ACHN (cell line): Measurements from ENCODE around the gene PCDH10.

Experiments
- DNase-seq: peaks from one replicate; pipeline ENCODE4 v3.0.0-alpha.2; 2015
- in situ Hi-C: cut with HindIII; loops from 2 replicates; pipeline ENCODE4 v1.10.0; 2017; ENCODE audit warnings: low sequenced_read_pairs, low pct_ligation_motif_present, low pct_unique_long_range_greater_than_20kb

PCDH10 gene, protein sequence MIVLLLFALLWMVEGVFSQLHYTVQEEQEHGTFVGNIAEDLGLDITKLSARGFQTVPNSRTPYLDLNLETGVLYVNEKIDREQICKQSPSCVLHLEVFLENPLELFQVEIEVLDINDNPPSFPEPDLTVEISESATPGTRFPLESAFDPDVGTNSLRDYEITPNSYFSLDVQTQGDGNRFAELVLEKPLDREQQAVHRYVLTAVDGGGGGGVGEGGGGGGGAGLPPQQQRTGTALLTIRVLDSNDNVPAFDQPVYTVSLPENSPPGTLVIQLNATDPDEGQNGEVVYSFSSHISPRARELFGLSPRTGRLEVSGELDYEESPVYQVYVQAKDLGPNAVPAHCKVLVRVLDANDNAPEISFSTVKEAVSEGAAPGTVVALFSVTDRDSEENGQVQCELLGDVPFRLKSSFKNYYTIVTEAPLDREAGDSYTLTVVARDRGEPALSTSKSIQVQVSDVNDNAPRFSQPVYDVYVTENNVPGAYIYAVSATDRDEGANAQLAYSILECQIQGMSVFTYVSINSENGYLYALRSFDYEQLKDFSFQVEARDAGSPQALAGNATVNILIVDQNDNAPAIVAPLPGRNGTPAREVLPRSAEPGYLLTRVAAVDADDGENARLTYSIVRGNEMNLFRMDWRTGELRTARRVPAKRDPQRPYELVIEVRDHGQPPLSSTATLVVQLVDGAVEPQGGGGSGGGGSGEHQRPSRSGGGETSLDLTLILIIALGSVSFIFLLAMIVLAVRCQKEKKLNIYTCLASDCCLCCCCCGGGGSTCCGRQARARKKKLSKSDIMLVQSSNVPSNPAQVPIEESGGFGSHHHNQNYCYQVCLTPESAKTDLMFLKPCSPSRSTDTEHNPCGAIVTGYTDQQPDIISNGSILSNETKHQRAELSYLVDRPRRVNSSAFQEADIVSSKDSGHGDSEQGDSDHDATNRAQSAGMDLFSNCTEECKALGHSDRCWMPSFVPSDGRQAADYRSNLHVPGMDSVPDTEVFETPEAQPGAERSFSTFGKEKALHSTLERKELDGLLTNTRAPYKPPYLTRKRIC

DNA sequence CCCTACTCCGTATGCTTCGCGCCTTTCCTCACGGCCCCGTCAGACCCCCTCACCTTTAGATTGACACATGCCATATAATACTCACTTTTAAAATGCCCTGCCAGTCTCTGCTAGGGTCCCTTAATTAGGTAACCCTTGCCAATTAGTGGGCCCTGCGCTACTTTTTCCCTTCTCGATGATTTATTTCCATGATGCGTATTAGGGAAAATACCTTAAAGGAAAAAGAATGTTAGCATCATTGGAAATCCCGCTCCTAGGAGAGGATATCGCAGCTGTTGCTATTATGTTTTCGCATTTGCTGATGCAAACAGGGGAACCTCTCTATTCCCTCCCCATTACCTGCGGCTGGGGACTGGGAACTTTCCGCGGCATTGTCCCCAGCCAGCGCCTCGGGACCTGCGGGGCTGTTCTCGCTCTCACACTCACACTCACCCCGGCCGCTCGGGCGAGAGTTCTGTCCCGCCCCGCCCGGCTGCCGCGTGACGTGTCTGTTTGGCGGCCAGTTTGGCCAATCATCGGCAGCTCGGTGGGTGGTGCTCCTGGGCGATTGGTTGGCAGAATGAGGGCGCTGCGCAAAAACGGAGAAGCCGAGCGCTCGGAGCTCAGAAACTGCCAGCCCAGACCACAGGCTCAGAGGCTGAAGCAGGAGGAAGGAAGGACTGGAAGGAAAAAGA, at the start of gene PCDH10:
Gene PCDH10 (plus strand): TSS at position 605 of the 674 bp plus-strand sequence. CDS start 847 bp downstream, outside the sequence.
- in situ Hi-C loops: no loop called here
- peak; percentile 88 for DNase-seq

DNA sequence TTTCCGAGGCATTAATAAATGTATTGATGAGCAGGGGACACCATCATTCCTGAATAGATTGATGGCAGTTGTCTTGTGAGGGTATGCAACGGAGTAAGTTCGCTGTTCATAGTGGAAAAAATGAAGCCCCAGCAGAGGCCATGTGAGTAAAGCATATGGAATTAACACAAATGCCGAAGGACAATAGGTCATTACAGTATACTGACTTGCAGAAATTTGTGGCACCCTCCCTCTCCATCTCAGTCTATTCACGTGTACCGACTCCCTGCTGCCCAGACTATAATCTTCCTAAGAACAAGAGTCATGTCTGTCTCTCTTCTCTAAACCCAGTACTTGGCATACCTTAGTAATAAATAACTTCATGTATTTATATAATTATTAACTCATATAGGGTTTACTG, 47.1 kb upstream of the PCDH10 start:
- no peak for DNase-seq
- in situ Hi-C loops: no loop called here

DNA sequence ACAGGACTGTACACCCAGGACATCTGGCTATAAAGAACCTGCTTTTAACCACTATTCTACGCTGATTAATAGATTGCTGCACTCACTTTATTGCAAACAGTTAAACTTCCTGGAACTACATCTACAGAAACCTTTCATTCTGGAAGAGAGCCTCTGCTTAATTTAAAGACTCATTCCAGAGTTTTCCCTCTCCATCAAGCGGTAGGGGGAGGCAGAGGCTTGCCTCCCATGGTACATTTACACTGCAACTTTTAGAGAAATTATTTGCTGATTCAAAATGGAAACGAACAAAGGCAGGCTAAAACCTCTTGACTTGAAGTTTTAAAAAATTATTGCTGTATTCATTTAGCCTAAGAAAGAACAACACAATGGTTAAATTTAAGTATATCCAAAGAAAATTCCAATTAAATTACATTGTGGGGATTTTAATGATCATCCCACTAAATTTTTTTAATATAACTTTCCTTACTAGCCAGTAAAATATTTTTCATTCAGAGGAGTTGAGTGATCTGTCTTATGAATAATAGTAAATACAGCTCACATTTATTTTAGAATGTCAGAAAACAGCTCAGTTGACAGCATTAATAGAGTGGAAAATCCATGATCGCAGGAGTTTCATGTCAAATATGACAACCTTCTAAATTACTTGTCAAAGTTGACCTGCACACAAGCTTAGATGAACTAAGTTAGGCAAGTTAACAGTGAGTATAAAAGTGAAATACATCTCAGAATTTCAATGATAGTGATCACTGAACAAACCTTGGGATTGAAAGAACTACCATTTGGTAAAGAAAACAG, 46.3 kb upstream of the PCDH10 start:
- in situ Hi-C loops: no loop called here
- DNase-seq: no peak

DNA sequence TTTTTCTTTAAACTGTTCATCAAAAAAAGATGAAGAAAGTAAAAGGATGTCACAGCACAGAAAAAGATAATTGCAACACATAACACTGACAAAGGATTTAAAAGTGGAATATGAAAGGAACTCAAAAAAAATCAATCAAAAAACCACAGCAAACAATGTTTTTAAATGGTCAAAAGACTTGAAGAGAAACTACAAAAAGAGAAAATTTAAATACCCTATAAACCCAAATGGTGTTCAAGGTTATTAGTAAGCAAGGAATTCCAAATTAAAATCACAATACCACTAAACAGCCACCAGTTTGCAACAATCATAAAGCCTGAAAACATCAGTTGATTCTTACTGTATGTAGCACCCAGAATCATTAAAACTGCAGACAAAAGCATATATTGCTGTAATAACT, 36.5 kb upstream of the PCDH10 start:
- in situ Hi-C loops: no loop called here
- no peak for DNase-seq

DNA sequence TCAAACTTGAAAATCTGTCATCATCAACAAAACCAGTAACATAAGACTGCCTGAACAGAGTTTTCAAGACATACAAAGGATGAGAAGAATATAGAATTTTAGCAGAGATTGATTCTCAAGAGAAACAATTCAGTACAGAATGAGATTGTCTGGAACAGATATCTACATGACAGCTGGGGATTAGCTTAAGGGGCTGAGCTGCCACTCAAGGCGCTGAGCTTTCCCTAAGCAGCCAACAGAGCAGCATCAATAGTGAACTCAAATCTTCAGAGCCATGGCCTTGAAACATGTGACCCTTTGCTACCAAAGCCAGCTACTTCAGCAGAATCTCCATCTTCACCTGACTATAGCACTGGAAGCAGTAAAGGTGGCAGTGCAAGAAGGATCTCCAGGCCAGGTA, 24.3 kb upstream of the PCDH10 start:
- no peak for DNase-seq
- in situ Hi-C loops: no loop called here

DNA sequence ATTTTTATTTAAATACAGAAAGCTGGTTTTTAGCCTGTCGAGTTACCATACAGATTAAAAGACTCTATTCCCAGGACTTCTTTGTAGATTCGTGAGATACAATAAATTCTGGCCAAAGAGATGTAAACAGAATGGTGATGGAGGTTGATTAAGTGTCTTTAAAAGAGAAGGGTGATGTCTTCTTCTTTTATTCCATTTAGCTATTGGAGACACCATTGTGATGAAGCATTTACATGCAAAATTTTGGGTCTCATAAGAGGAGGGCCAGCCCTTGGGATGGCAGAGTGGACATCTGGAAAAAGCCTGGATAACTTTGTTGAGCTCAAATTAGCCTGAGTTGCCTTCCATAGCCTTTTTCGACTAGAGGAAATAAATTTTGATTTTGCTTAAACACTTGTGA, 21.6 kb upstream of the PCDH10 start:
- DNase-seq: no peak
- in situ Hi-C loops: no loop called here

DNA sequence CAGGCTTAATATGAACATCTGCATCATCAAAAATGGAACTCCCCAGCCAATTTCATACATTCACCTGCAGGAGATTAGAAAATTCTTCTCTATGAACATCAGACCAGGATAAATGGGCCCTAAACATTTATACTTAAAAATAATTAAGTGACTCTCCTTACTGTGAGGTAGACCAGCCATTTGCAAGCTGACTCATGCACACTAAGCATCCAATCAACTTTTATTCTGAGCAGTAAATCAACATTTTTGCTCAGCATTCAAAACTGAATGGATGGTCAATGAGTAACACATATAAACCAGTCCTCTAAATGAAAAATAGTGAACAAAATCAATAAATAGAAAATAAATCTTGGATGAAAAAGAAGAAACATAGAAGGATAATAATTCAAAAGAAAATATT, 19.9 kb upstream of the PCDH10 start:
- in situ Hi-C loops: no loop called here
- no peak for DNase-seq

DNA sequence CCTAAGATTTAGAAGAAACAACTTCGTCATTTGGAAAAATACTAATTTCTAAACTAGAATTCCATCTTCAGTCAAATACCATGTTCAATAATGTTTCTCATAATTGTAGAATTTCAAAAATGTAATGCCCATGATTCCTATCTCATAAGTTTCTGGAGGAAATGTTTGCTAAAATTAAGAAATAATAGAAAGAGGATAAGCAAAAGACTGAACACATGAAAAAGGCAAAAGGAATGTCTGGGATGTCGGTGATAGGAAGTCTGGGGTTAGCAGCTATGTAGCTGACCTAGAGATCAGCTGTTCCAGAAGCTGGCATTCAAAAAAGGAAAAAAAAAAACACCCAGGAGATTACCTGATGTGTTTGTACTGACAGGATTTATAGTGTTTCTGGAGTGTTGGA, 18.9 kb upstream of the PCDH10 start:
- in situ Hi-C loops: no loop called here
- no peak for DNase-seq

DNA sequence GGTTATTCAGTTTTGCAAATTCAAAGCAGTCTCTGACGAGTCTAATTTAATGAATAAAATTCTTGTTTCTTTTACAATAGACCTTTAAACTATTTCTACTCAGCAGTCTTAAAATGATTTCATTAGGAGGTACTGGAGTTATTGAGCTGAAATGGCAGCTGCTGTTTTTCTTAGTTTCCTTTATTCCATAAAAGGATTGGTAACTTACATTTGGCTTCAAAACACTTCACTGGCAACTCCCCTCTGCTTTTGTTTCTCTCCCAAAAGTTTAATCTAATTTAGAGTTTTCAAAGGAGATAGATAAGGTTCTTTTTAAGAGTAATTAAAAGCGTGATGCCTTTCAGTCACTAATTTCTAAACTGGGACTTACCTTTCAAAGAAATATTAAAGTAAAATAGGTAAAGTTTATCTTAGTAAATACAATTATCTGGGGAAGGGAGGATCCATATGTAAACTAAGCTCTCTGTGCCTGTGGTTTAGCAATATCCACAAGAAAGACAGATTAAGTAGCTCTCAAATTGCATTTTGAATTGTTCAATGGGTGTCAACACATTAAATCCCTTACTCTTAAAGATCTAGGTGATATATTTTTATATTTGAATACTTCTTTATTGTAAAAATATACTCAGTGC, 17.1 kb upstream of the PCDH10 start:
- in situ Hi-C loops: no loop called here
- no peak for DNase-seq

DNA sequence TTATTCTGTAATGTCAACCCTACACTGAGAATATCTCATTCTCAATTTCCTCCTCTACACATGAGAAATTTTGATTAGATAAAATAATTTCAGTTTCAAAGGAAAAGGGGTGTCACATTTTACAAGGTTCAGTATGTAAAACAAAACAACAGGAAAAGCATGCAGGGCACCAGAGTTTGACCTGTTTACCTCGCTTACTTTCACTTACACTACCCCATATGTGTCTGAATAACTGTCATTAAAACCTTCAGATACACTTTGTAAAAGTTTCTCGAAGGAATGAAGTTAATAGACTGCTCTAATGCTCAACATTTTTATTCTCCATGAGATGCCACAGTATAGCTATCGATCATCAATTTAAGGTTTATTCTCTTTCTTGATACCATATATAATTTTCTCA, 12.3 kb upstream of the PCDH10 start:
- no peak for DNase-seq
- in situ Hi-C loops: no loop called here

DNA sequence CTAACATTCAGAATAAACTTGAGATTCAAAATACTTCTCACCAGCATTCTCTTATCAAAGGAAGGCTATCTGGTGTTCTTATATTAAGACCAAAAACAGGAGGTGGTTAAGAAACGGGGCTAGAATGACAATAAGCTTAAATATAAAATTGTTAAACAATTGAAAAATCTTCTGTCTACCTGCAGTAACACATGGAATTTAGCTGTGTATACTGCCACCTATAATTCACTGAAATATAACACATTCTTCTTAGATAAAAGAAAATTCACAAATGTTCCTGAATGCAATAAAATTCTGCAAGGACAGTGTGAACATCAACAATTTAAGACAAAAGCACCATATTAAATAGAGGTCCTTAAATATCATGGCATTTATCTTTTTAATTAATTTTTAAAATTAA, 11.5 kb upstream of the PCDH10 start:
- in situ Hi-C loops: no loop called here
- no peak for DNase-seq

DNA sequence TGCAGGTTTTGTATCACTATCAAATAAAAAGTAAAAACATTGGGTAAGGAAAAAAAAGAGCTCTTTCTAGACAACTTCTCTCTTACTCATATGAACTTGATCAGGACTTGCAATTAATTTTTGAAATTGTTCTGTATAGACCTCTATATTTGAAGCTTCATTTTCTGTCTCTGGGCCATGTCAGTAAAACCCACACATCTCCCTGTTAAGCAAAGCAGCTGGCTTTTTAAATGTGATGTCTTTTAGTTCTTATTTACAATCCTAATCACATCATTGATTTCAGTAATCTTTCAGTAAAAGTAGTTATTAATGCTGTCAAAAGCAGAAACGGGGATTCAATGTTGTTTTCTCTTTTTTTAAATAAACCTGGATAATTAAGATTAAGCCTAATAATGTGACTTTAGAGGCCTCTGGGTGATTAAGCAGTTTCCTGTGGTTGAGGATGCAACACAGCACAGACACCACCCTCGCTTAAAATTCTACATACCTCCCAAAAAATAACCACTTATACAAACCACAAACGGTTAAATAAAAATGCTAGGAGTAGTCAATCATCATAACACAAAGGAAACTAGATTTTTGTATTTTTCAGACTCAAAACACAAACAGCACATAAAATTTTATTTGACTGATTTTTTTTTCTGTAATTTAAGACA, 5.2 kb upstream of the PCDH10 start:
- no peak for DNase-seq
- in situ Hi-C loops: no loop called here

DNA sequence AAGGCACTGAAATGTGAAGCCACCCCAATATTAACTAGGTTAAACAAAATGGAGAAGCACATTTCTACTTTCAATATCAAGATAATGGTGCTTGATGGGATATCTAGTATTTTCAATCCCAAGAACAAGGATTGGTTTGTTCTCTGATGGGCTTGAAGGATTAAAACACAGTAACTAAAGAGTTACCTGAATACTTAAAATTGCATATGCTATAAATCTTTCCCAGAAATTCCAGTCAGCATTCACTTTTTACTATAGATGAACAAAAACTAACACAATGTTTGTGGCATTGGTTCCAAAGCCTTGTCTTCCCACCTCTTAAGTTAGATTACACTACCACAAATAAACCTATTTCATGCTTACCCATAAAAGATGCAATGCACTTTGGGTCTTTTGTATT, 3.9 kb upstream of the PCDH10 start:
- in situ Hi-C loops: no loop called here
- no peak for DNase-seq

DNA sequence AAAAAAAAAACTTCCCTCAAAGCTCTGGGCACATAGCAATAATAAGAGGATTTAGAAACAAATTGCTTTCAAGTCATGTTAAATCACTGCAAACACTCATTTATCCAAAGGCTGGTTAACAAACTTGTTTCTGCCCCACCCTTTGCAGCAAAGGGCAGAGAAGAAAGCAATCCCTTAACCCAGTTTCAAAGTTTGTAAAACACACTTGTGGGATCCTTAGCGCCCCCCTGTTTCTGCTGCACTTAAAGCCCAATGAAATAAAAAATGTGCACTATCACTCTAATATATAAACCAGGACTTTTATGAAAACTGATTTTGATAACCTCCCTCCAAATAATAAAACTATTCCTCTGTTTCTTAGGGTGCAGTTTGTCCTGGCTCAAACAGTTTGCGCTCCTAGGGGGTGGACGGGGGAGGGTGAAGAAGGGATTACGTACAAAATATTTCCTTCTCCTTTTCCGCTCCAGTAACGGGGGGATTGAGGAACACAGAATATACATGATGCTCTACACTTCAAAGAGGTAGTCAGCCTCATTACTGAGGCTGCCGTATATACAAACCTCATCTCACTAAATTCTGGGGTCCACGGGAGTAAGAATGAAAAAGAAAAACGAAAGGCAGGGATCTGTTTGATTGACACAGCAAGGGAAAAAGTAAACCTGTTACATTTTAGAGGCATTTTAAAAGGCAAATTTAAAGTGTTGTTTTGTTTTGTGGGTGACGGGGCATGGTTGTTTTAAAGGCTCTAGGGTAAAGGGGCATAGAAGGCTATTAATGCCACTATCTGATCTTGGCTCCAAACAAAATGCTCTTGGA, 3.1 kb upstream of the PCDH10 start:
- DNase-seq: no peak
- in situ Hi-C loops: no loop called here

DNA sequence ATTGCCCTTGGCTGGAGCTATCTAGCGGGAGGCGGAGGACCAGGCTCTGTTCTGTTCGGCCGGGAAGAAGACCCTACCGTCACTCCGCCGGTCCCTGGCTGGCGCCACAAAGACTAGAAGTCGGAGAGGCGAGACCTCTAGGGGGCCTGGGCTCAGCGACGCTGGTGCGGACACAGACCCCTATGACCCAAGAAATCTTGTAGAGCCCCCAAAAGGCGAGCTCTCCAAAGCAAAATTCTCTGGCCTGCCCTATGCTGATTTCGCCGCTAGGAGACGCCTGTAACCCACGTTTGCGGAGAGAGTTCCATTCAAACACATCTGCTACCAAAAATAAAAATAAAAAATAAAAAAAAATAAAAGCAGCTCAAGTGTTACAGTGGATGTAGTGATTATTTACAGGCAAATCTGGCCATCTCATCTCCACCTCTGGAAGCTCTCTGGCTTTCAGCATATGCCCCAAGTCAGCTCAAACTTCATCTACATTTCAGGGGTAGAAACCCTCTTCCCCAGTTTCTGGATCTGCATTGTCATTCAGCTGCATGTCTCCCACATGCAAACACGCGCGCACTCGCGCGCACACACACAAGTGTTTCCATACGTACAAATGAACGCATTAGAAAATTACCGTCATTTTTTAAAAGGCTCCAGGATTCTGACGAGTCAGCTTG, 2.4 kb upstream of the PCDH10 start:
- in situ Hi-C loops: no loop called here
- DNase-seq: peak; percentile 49

DNA sequence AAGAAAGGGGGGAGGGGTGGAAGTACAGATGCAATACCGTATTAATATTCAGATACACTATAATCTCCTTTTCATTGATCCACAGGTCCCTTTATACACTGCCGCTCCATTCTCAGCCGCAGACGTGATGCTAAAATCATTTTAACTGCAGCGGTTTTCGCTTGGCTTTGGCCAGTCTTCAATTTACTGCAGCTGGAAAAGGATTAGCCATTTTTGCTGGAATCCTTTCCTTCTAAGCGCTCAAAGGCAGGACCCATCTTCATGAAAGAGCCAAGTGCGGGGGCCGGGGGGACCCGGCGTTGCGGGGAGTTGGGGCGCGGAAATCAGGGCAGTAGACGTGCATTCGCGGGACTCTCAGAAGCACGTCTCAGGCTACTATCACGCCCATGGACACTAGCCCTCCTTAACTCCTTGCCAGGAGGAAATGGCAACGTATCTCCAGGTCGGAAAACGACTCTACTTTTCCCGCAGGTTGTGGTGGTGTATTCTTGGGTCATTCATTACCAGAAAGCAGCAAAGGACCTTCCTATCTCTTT, 1.7 kb upstream of the PCDH10 start:
- in situ Hi-C loops: no loop called here
- no peak for DNase-seq
